Endothelial cell (in vitro differentiated cells): ENCODE measurements around the gene DCLK1. TPM values are rescaled to one million over a fixed set of nuclear protein-coding genes. Genes with fewer than 3 reads are reported as not detected.

ENCODE experiments used
- DNase-seq: peaks from one replicate; pipeline ENCODE4 v3.0.0; 2021; ENCODE audit warnings: low spot score
- H3K27ac Mint-ChIP-seq: one replicate; pipeline ENCODE4 v1.8.0; 2021; ENCODE audit warnings: mixed read lengths, inconsistent platforms; ENCODE audit not compliant: unreplicated experiment
- H3K27me3 Mint-ChIP-seq: one replicate; pipeline ENCODE4 v1.8.0; 2021; ENCODE audit warnings: mild to moderate bottlenecking, moderate library complexity, mixed read lengths, inconsistent platforms; ENCODE audit not compliant: unreplicated experiment
- H3K36me3 Mint-ChIP-seq: one replicate; pipeline ENCODE4 v1.8.0; 2021; ENCODE audit warnings: mild to moderate bottlenecking, low read depth, mixed read lengths, inconsistent platforms; ENCODE audit not compliant: unreplicated experiment
- H3K4me1 Mint-ChIP-seq: one replicate; pipeline ENCODE4 v1.8.0; 2021; ENCODE audit warnings: mild to moderate bottlenecking, mixed read lengths, inconsistent platforms; ENCODE audit not compliant: unreplicated experiment
- H3K4me3 Mint-ChIP-seq: one replicate; pipeline ENCODE4 v1.8.0; 2021; ENCODE audit warnings: mild to moderate bottlenecking, mixed read lengths, inconsistent platforms; ENCODE audit not compliant: unreplicated experiment
- H3K9me3 Mint-ChIP-seq: one replicate; pipeline ENCODE4 v1.8.0; 2021; ENCODE audit warnings: mixed read lengths, inconsistent platforms; ENCODE audit not compliant: unreplicated experiment
- total RNA-seq: library from RNA; stranded (reverse); fragmentation: NEBNext Ultra II Directional; extraction: Animal tissue kit (Norgen Biotek cat#: 25700); gene quantifications from one replicate; pipeline ENCODE4 v1.2.1, GENCODE V29; 2021; ENCODE audit not compliant: unreplicated experiment
- TF ChIP-seq, protein P1 (sequence below): fragments of 200-600 bp; sonication (generic); IDR thresholded peaks from one replicate; pipeline ENCODE4 v1.5.0; 2021; ENCODE audit warnings: antibody characterized with exemption; ENCODE audit not compliant: unreplicated experiment

DCLK1 gene
- total RNA-seq, 1 donor from 2014 or later = 1.6 TPM

DNA sequence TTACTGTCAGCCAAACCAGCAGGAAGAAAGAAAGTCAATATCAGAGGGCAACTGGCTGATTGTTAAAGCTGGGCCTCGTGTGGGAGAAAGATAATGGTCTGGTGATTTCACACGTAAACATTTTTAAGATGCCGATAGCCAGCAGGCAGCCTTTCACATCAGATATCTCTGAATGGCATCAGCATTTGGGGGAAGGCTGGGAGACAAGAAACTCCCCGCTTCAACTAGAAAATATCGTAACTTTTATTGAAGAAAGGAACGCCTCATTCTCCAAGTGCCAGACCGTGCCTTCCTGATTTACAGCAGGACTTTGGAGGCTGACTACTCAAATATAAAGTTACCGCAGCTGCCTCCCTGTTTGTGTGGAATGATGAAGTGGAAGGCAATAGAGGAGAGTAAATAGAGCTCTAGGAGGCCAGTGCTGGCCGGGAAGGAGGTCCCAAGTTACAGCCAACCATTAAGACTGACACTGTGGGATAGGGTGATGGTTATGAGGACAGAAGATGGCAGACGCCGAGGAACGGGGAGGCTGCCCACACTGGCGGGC is 370.4 kb downstream of the DCLK1 start:
- no peak overlapping the region for H3K4me3 Mint-ChIP-seq
- H3K9me3 Mint-ChIP-seq = no peaks in the 10 kb centered on the region

DNA sequence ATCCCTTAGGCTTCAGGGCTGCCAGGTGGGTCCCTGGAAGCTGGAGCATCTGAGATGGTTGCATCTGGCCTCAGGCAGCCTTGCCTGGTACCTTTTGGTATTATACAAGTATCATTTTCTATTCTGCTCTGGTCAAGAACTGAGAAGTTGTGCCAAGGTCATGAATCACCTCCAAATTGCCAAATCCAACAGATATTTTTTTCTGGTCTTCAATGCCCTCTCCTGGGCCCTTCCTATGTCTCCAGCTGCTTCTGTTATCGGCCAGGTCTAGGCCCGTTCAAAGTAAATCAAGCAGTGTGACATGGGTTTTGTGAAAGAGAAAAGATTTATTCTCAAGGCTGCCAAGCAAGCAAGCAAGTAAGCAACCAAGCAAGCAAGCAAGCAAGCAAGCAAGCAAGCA is 383.6 kb downstream of the DCLK1 start:
- Mint-ChIP-seq H3K36me3 (no peaks in the 10 kb centered on the region), H3K27me3 (no peaks in the 10 kb centered on the region), H3K4me3 (no peak overlapping the region), H3K27ac (no peak overlapping the region), H3K4me1 (no peaks in the 10 kb centered on the region), H3K9me3 (no peaks in the 10 kb centered on the region)
- no peak for DNase-seq
- TF ChIP-seq, protein P1, sequence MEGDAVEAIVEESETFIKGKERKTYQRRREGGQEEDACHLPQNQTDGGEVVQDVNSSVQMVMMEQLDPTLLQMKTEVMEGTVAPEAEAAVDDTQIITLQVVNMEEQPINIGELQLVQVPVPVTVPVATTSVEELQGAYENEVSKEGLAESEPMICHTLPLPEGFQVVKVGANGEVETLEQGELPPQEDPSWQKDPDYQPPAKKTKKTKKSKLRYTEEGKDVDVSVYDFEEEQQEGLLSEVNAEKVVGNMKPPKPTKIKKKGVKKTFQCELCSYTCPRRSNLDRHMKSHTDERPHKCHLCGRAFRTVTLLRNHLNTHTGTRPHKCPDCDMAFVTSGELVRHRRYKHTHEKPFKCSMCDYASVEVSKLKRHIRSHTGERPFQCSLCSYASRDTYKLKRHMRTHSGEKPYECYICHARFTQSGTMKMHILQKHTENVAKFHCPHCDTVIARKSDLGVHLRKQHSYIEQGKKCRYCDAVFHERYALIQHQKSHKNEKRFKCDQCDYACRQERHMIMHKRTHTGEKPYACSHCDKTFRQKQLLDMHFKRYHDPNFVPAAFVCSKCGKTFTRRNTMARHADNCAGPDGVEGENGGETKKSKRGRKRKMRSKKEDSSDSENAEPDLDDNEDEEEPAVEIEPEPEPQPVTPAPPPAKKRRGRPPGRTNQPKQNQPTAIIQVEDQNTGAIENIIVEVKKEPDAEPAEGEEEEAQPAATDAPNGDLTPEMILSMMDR = no peak

More for the DNA sequence above, 370.4 kb downstream of the DCLK1 start:
- Mint-ChIP-seq H3K4me1 (no peaks in the 10 kb centered on the region), H3K27ac (no peak overlapping the region), H3K27me3 (peaks cover 2% of the 10 kb centered on the region), H3K36me3 (no peaks in the 10 kb centered on the region)
- TF ChIP-seq, protein P1 = no peak
- DNase-seq = no peak

- Mint-ChIP-seq H3K27me3 (no peaks in the 10 kb centered on the region), H3K4me1 (no peaks in the 10 kb centered on the region), H3K27ac (no peak overlapping the region), H3K4me3 (no peak overlapping the region), H3K36me3 (no peaks in the 10 kb centered on the region), H3K9me3 (no peaks in the 10 kb centered on the region)
- TF ChIP-seq, protein P1 = no peak
- DNase-seq = no peak
Measured at GRCh38 chr13:35744566-35745178, 386.5 kb downstream of the DCLK1 start.

DNA sequence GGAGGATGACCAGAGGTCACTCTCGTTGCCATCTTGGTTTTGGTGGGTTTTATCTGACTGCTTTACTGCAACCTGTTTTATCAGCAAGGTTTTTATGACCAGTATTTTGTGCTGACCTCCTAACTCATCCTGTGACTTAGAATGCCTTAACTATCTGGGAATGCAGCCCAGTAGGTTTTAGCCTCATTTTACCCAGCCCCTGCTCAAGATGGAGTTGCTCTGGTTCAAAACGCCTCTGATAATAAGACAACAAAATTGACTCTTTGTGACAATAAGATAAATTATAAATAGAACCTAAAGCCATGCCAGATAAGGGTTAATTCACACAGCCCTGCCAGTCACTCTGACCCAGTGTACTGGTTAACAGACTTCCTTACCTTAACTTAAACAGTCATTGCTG is 387.0 kb downstream of the DCLK1 start:
- H3K36me3 Mint-ChIP-seq = no peaks in the 10 kb centered on the region
- no peaks in the 10 kb centered on the region for H3K4me1 Mint-ChIP-seq
- H3K27me3 Mint-ChIP-seq = no peaks in the 10 kb centered on the region
- DNase-seq = no peak
- TF ChIP-seq, protein P1 = no peak
- H3K27ac Mint-ChIP-seq = no peak overlapping the region
- no peak overlapping the region for H3K4me3 Mint-ChIP-seq
- no peaks in the 10 kb centered on the region for H3K9me3 Mint-ChIP-seq

DNA sequence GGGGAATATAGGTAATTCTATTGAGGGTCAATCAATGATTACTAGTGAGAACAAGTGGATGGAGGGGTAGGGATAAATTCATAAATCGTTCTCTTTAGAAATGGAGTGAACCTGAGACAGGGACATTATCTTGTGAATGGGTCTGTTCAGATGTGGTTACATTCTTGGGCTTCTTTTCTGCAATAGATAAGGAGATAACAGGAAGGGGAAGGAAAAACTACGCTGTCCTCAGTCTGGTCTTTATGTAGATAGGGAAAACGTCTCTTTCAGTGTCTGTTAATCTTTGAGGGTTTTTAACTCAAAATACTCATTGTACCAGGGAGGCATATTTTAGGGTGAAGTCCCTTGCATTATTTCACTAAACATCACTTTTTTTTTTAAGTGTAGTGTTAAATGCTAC is 388.0 kb downstream of the DCLK1 start:
- Mint-ChIP-seq H3K4me1 (no peaks in the 10 kb centered on the region), H3K27me3 (no peaks in the 10 kb centered on the region), H3K4me3 (no peak overlapping the region), H3K9me3 (no peaks in the 10 kb centered on the region), H3K27ac (no peak overlapping the region), H3K36me3 (no peaks in the 10 kb centered on the region)
- DNase-seq = no peak
- TF ChIP-seq, protein P1 = no peak
